ENCODE data around the gene ECHS1.

The ECHS1 gene

DNA sequence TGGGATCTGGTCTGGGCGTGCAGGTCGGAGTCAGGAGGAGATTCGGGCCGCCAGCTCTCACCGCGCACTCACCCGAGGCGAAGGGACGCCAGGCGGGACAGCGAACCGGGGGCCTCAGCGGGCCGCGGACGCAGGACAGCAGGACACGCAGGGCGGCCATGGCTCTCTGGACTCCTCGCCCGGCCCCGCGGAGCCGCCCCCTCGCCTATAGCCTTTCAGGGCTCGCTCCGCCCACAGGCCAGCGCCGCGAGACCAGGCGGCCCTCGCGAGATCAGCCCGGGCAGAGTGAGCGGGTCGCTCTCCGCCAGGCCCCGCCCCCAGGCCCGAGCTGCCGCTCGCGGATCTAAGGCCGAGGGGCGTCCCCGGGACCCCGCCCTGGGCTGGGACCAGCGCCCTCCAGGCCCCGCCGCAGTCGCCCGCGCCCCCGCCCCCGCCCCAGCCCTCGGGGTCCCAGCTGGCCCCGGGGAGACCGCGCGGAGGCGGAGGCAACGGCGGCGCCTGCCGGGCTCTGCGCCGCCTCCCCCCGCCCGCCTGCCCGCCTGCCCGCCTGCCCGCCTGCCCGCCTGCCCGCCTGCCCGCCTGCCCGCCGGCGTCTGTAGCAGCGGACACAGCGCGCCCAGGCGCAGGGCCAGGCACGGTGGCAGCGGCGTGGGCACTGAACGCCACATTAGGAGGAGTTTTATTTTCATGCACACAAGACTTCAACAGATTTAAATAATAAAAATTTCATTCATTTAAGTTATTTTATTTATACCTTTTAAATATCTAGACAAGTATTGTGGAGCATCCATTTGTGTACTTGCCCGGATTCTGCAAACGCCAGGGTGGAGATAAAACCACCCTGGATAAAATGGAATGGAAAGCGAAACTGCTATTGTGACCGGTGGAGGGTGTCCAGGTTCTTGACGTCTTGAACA, at the start of gene ECHS1:
Gene ECHS1 (minus strand): TSS at position 181 of the 917 bp plus-strand sequence. CDS start 21 bp downstream, at position 160.
- Histone ChIP-seq H3K4me3 (ENCODE audit: severe bottlenecking) (peak within 1 kb of the TSS; percentile 51), H3K27ac (ENCODE audit: poor library complexity, severe bottlenecking) (peak within 1 kb of the TSS; percentile 38), H3K4me1 (ENCODE audit: insufficient read depth, poor library complexity, severe bottlenecking) (peaks cover 5% of the 10 kb centered on the region), H3K9me3 (ENCODE audit: severe bottlenecking) (no peaks in the 10 kb centered on the region), H3K27me3 (ENCODE audit: insufficient read depth, poor library complexity, severe bottlenecking) (no peaks in the 10 kb centered on the region), H3K36me3 (ENCODE audit: low read depth) (peaks cover 7% of the 10 kb centered on the region)
- TF ChIP-seq, protein P1, sequence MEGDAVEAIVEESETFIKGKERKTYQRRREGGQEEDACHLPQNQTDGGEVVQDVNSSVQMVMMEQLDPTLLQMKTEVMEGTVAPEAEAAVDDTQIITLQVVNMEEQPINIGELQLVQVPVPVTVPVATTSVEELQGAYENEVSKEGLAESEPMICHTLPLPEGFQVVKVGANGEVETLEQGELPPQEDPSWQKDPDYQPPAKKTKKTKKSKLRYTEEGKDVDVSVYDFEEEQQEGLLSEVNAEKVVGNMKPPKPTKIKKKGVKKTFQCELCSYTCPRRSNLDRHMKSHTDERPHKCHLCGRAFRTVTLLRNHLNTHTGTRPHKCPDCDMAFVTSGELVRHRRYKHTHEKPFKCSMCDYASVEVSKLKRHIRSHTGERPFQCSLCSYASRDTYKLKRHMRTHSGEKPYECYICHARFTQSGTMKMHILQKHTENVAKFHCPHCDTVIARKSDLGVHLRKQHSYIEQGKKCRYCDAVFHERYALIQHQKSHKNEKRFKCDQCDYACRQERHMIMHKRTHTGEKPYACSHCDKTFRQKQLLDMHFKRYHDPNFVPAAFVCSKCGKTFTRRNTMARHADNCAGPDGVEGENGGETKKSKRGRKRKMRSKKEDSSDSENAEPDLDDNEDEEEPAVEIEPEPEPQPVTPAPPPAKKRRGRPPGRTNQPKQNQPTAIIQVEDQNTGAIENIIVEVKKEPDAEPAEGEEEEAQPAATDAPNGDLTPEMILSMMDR (IDR thresholded peaks at IDR 0.05; ENCODE audit: poor library complexity, severe bottlenecking) = no peak
- ATAC-seq (ENCODE audit: low read depth) (peak; percentile 99), DNase-seq (ENCODE audit: low spot score) (peak; percentile 91)

DNA sequence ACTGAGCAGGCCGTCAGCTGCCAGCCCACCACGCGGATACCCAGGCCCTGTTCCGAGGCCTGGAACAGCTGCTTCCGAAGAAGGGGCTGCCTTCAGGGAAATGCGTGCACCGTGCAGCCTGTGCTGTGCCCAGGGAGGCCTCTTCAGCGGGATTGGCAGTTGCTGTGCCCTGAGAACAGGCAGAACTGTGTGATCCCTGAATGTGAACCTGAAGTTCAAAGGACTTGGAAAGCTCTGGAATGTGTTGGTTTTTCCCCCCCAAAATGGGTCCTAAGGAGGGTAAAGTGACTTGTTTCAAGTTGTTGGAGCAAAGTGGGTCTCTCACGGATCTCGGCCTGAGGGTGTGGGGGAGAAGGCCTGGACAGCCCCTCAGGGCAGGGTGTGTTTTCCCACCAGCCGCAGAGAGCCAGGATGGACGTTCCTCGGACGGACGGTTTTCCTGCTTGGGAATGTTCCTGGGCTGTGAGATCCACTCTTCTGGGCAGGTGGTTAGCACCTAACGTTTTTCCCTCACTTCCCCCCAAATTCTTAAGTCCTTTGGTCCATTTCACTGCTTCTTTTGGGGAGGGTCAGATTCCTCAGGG, 49.2 kb upstream of the ECHS1 start:
- no peaks in the 10 kb centered on the region for H3K9me3 ChIP-seq (ENCODE audit: severe bottlenecking)
- peaks cover 10% of the 10 kb centered on the region for H3K27me3 ChIP-seq (ENCODE audit: insufficient read depth, poor library complexity, severe bottlenecking)
- H3K4me3 ChIP-seq (ENCODE audit: severe bottlenecking) = no peak overlapping the region
- H3K36me3 ChIP-seq (ENCODE audit: low read depth) = peaks cover 7% of the 10 kb centered on the region
- no peaks in the 10 kb centered on the region for H3K4me1 ChIP-seq (ENCODE audit: insufficient read depth, poor library complexity, severe bottlenecking)
- peak; percentile 29 for DNase-seq (ENCODE audit: low spot score)
- TF ChIP-seq, protein P1 (IDR thresholded peaks at IDR 0.05; ENCODE audit: poor library complexity, severe bottlenecking) = no peak
- no peak overlapping the region for H3K27ac ChIP-seq (ENCODE audit: poor library complexity, severe bottlenecking)
- ATAC-seq (ENCODE audit: low read depth) = no peak

DNA sequence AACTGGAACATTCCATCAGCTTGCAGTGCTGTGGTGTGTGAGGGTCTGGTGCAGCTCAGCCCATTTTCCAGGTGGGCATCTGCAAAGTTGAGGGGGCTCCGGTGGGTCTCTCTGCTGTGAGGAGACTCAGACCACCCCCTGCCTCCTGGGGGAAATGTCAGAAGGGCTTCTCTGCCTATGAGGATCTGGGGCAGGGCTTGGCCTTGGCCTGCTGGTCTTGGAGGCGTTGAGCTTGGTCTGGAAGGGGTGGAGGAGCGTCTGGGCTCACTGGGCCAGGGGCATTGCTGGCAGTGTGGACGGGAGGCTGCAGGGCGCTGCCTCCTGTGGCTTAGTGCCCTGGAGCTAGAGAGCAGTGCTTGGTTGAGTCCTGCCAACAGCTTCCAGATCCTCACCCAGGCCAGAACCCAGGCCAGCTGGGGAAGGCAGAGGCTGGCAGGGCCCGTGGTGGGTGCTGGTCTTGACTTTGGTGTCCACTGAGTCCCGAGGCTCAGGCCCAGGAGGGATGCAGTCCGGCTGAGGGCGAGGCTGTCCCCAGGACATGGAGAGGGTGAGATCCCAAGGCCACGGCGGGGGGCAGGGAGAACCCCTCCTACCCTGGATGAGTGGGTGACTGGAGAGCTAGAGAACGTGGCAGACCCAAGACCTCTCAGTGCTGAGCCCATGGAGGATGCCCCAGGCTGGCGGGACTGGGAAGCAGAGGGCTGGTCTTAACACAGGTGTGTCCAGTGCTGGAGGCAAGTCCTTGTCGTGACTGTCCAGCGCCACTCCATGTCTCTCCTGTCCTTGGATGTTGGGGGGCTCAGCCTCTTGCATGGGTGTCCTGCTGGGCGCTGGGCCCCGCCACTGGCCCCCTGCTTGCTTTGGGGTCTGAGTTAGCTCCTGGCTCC, 48.4 kb upstream of the ECHS1 start:
- DNase-seq (ENCODE audit: low spot score) = peak; percentile 54
- ATAC-seq (ENCODE audit: low read depth) = no peak
- peaks cover 7% of the 10 kb centered on the region for H3K36me3 ChIP-seq (ENCODE audit: low read depth)
- no peaks in the 10 kb centered on the region for H3K4me1 ChIP-seq (ENCODE audit: insufficient read depth, poor library complexity, severe bottlenecking)
- peaks cover 10% of the 10 kb centered on the region for H3K27me3 ChIP-seq (ENCODE audit: insufficient read depth, poor library complexity, severe bottlenecking)
- TF ChIP-seq, protein P1 (IDR thresholded peaks at IDR 0.05; ENCODE audit: poor library complexity, severe bottlenecking) = no peak
- no peaks in the 10 kb centered on the region for H3K9me3 ChIP-seq (ENCODE audit: severe bottlenecking)
- no peak overlapping the region for H3K4me3 ChIP-seq (ENCODE audit: severe bottlenecking)
- no peak overlapping the region for H3K27ac ChIP-seq (ENCODE audit: poor library complexity, severe bottlenecking)

DNA sequence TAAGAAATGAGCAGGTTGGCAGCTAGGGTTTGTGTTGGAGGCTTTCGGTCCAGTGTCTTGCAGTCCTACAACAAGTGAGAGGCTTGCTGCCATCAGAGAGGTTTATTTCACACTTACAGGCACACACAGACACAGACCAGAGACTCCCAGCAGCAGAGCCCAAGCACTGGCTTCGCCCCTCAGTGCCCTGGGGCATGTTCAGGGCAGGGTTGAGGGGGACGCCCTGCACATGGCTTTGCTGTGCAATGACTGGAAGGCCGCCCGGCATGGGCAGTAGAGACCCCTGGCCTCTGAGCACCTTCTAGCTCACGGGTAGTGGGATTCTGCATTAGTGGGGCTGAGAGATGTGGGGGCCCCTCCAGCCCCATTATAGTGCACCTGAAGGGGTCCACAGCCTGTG, 47.4 kb upstream of the ECHS1 start:
- H3K9me3 ChIP-seq (ENCODE audit: severe bottlenecking) = no peaks in the 10 kb centered on the region
- DNase-seq (ENCODE audit: low spot score) (peak; percentile 51), ATAC-seq (ENCODE audit: low read depth) (no peak)
- H3K4me1 ChIP-seq (ENCODE audit: insufficient read depth, poor library complexity, severe bottlenecking) = no peaks in the 10 kb centered on the region
- H3K27me3 ChIP-seq (ENCODE audit: insufficient read depth, poor library complexity, severe bottlenecking) = peaks cover 10% of the 10 kb centered on the region
- no peak overlapping the region for H3K4me3 ChIP-seq (ENCODE audit: severe bottlenecking)
- no peak overlapping the region for H3K27ac ChIP-seq (ENCODE audit: poor library complexity, severe bottlenecking)
- TF ChIP-seq, protein P1 (IDR thresholded peaks at IDR 0.05; ENCODE audit: poor library complexity, severe bottlenecking) = no peak
- H3K36me3 ChIP-seq (ENCODE audit: low read depth) = peaks cover 8% of the 10 kb centered on the region
